ENCODE data around the gene ST3GAL6. TPM values are rescaled to one million over a fixed set of nuclear protein-coding genes. Genes with fewer than 3 reads are reported as not detected.

ST3GAL6 gene
- total RNA-seq, 1 donor from 2014 or later = 29.4 TPM

GRCh38 chr3:98786364-98787006 lies 23.3 kb downstream of the ST3GAL6 start:
- H3K27ac ChIP-seq = no peak overlapping the region
- DNase-seq (no peak), ATAC-seq (peak; percentile 54)
- no peaks in the 10 kb centered on the region for H3K9me3 ChIP-seq
- H3K36me3 ChIP-seq = no peaks in the 10 kb centered on the region
- peaks cover 16% of the 10 kb centered on the region for H3K4me1 ChIP-seq
- no peak overlapping the region for H3K4me3 ChIP-seq
- intact Hi-C loops (cut with DNase I) = no loop called here
- H3K27me3 ChIP-seq = no peaks in the 10 kb centered on the region
- TF ChIP-seq CTCF (IDR thresholded peaks at IDR 0.05) = no peak

GRCh38 chr3:98787181-98787580 lies 24.0 kb downstream of the ST3GAL6 start:
- Histone ChIP-seq H3K27me3 (no peaks in the 10 kb centered on the region), H3K36me3 (no peaks in the 10 kb centered on the region), H3K9me3 (no peaks in the 10 kb centered on the region), H3K4me3 (no peak overlapping the region), H3K27ac (no peak overlapping the region), H3K4me1 (peaks cover 16% of the 10 kb centered on the region)
- intact Hi-C loops (cut with DNase I) = no loop called here
- ATAC-seq (no peak), DNase-seq (no peak)
- TF ChIP-seq CTCF (IDR thresholded peaks at IDR 0.05) = no peak

GRCh38 chr3:98788651-98789050 lies 25.5 kb downstream of the ST3GAL6 start:
- Histone ChIP-seq H3K4me3 (no peak overlapping the region), H3K36me3 (no peaks in the 10 kb centered on the region), H3K27ac (no peak overlapping the region), H3K27me3 (no peaks in the 10 kb centered on the region), H3K4me1 (peaks cover 16% of the 10 kb centered on the region), H3K9me3 (no peaks in the 10 kb centered on the region)
- ATAC-seq (no peak), DNase-seq (no peak)
- intact Hi-C loops (cut with DNase I) = no loop called here
- TF ChIP-seq CTCF (IDR thresholded peaks at IDR 0.05) = no peak

GRCh38 chr3:98791341-98792325 lies 28.5 kb downstream of the ST3GAL6 start:
- intact Hi-C loops (cut with DNase I) = no loop called here
- H3K9me3 ChIP-seq = no peaks in the 10 kb centered on the region
- no peak for TF ChIP-seq CTCF (IDR thresholded peaks at IDR 0.05)
- no peaks in the 10 kb centered on the region for H3K27me3 ChIP-seq
- no peak overlapping the region for H3K27ac ChIP-seq
- H3K36me3 ChIP-seq = peaks cover 5% of the 10 kb centered on the region
- DNase-seq = no peak
- no peak overlapping the region for H3K4me3 ChIP-seq
- no peaks in the 10 kb centered on the region for H3K4me1 ChIP-seq
- no peak for ATAC-seq

- Histone ChIP-seq H3K27me3 (no peaks in the 10 kb centered on the region), H3K27ac (no peak overlapping the region), H3K36me3 (peaks cover 5% of the 10 kb centered on the region), H3K4me1 (no peaks in the 10 kb centered on the region), H3K4me3 (no peak overlapping the region), H3K9me3 (no peaks in the 10 kb centered on the region)
- intact Hi-C loops (cut with DNase I) = no loop called here
- DNase-seq (no peak), ATAC-seq (no peak)
- TF ChIP-seq CTCF (IDR thresholded peaks at IDR 0.05) = no peak
Observed at GRCh38 chr3:98793971-98794370, 30.8 kb downstream of the ST3GAL6 start.
